Heart right ventricle (tissue), 16 donors: ENCODE measurements around the gene WDR49. TPM values are rescaled to one million over a fixed set of nuclear protein-coding genes. Genes with fewer than 3 reads are reported as not detected.
A peak's percentile ranks its signal among the peaks of the same experiment; 100 is the strongest.

Source experiments
- ATAC-seq, 8 donors: fragments of 200-7000 bp; cut with Tn5 transposase; one replicate each; pipeline ENCODE4 v1.9.1; 2020; ENCODE audit warnings: mild to moderate bottlenecking in 8 of 8, moderate library complexity in 8 of 8, moderate number of reproducible peaks in 1 of 8
- DNase-seq, 2 donors: peaks; one replicate each; pipeline ENCODE4 v3.0.0-alpha.2; 2020
- H3K27ac ChIP-seq, 10 donors: fragments of 200-600 bp; sonication (generic) in 2 of 10; one replicate each; pipeline versions ENCODE4 v1.5.0 to v1.8.0; 2020 to 2022; ENCODE audit warnings: mild to moderate bottlenecking in 3 of 10
- H3K27me3 ChIP-seq, 7 donors: fragments of 200-600 bp; one replicate each; pipeline ENCODE4 v1.8.0; 2021 to 2022; ENCODE audit warnings: mild to moderate bottlenecking in 2 of 7
- H3K36me3 ChIP-seq, 9 donors: fragments of 200-600 bp; sonication (generic) in 1 of 9; one replicate each; pipeline versions ENCODE4 v1.5.0 to v1.8.0; 2020 to 2022; ENCODE audit warnings: mild to moderate bottlenecking in 2 of 9
- H3K4me1 ChIP-seq, 9 donors: fragments of 200-600 bp; sonication (generic) in 1 of 9; one replicate each; pipeline versions ENCODE4 v1.5.0 to v1.8.0; 2020 to 2022; ENCODE audit warnings: mild to moderate bottlenecking in 4 of 9
- H3K4me3 ChIP-seq, 10 donors: fragments of 200-600 bp; sonication (generic) in 2 of 10; one replicate each; pipeline versions ENCODE4 v1.5.0 to v1.8.0; 2020 to 2022; ENCODE audit warnings: mild to moderate bottlenecking in 7 of 10, moderate library complexity in 2 of 10
- H3K9me3 ChIP-seq, 11 donors: fragments of 200-600 bp in 10 of 11; sonication (generic) in 2 of 11; one replicate each; pipeline versions ENCODE4 v1.5.0 to v1.8.0; 2013 to 2022; ENCODE audit warnings: mild to moderate bottlenecking in 2 of 11, control low read depth in 1 of 11, moderate library complexity in 1 of 11
- CTCF ChIP-seq, 9 donors: fragments of 200-600 bp; sonication (generic) in 2 of 9; IDR thresholded peaks; one replicate each; pipeline versions ENCODE4 v1.5.0 to v1.8.0; 2021 to 2022; ENCODE audit warnings: antibody characterized with exemption in 9 of 9, mild to moderate bottlenecking in 5 of 9, moderate library complexity in 1 of 9
- WGBS, 2 donors: extraction: QIAGEN DNeasy Blood & Tissue Kit; methylation state at CpG; one replicate each; pipeline ENCODE4 v1.1.7; 2013; ENCODE audit warnings: inconsistent platforms in 1 of 2; 5-methylcytosine and 5-hydroxymethylcytosine counted together
- intact Hi-C, 10 donors: fragments of 100-400 bp; cut with DNase I; formaldehyde crosslinking; loops; one replicate each; pipeline versions ENCODE4 v1.11.1 to v1.14.2; 2022
- polyA plus RNA-seq, 2 donors: library from polyadenylated mRNA; stranded (reverse); fragments of 200-250 nt; gene quantifications; one replicate each; pipeline ENCODE4 v1.2.3, GENCODE V29; 2013
- total RNA-seq, 10 donors: library from RNA; stranded (reverse); fragmentation: NEBNext Ultra II Directional in 3 of 10; extraction: Animal tissue kit (Norgen Biotek cat#: 25700) in 3 of 10; gene quantifications; one replicate each; pipeline versions ENCODE4 v1.2.1 to v1.2.4, GENCODE V29; 2021 to 2023
- donor health status: Arrhythmogenic right ventricular cardiomyopathy.
- donor health status: ischemic (EF 13 %, LVEDD 7.1; RV severe dilation, severe dysfunction).
- donor health status: healthy with polysubstance abuse.
- donor health status: DM: no; HTN: yes; CAD: no.
- donor health status: DM: no; HTN: no; CAD: no.
- donor health status: ischemic (EF 25% LVEDD 6.9; RV normal size, moderate dysfunction).
- donor health status: ischemic (EF 25% LVEDD 5.7; RV mildly dilated, moderate dysfunction).
- donor health status: healthy.
- donor health status: DM: yes; HTN: yes; CAD: no.
- donor health status: Ischemic cardiomyopathy.
- donor health status: ischemic (EF 35%, LVEDD 5.7; RV mildly dilated, moderate dysfunction).
- donor health status: nonischemic (EF 11% LVEDD 7.7; RV severe dilation, severe dysfunction).
- donor health status: DM: yes; HTN: yes; CAD: no.
- donor health status: PGD.
- donor health status: ischemic (EF 29% LVEDD 5.4; RV normal size, mild dysfunction).
- donor health status: nonischemic (EF 23%, LVEDD 6.1; RV moderate dilation, normal function).

WDR49 gene
- total and polyA plus RNA-seq, 12 donors, result 0.06 to 6.6 (median 2.1) TPM

- peaks cover 0 to 37% (median 12%) of the 10 kb centered on the region in 11 donors for H3K9me3 ChIP-seq
- no peak overlapping the region for H3K27ac ChIP-seq
- intact Hi-C loops, result no loop called here
- DNase-seq, result no peak
- no peak for ATAC-seq
- WGBS, 2 donors, result 83 to 89% methylated on average over 1 of the region's 1 CpG
- TF ChIP-seq CTCF (IDR thresholded peaks at IDR 0.05), result no peak
- H3K36me3 ChIP-seq, result peaks cover 0 to 52% (median 30%) of the 10 kb centered on the region in 9 donors
- no peaks in the 10 kb centered on the region for H3K4me1 ChIP-seq
- no peaks in the 10 kb centered on the region for H3K27me3 ChIP-seq
- no peak overlapping the region for H3K4me3 ChIP-seq
Measured at GRCh38 chr3:167673221-167673620, 19.5 kb upstream of the WDR49 start.

DNA sequence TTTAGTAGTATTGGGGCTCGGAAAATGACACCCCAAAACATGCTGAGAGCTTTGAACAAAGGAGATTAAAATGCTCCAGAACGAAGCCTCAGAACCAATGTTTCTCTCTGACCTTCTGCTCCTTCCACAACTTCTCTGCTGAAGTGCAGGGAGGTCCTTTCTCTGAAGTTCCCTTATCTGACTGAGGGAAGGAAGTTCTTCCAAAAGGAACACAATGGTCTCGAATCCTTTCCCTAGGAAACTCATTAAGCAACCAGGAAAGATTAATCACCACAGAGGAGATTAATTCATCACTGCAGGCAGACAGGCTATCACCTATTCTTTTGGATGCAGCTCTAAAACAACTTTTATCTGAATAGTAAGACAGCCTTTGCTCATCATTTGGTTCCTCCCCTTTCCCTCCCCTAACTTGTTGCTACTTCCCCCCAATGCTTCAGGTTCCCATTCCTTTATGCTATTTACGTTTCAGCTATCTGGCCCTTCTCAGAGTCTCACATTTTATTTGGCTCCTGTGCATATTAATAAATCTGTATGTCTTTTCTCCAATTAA, 18.2 kb upstream of the WDR49 start:
- Histone ChIP-seq H3K4me1 (no peaks in the 10 kb centered on the region), H3K27ac (no peak overlapping the region), H3K4me3 (no peak overlapping the region), H3K36me3 (peaks cover 0 to 46% (median 26%) of the 10 kb centered on the region in 9 donors), H3K9me3 (peaks cover 0 to 37% (median 12%) of the 10 kb centered on the region in 11 donors), H3K27me3 (no peaks in the 10 kb centered on the region)
- DNase-seq (no peak), ATAC-seq (peak in 2 of 8 donors; percentile 24 to 29)
- 65 to 73% methylated on average over 4 of the region's 4 CpGs for WGBS, 2 donors
- intact Hi-C loops, result no loop called here
- TF ChIP-seq CTCF (IDR thresholded peaks at IDR 0.05), result no peak

DNA sequence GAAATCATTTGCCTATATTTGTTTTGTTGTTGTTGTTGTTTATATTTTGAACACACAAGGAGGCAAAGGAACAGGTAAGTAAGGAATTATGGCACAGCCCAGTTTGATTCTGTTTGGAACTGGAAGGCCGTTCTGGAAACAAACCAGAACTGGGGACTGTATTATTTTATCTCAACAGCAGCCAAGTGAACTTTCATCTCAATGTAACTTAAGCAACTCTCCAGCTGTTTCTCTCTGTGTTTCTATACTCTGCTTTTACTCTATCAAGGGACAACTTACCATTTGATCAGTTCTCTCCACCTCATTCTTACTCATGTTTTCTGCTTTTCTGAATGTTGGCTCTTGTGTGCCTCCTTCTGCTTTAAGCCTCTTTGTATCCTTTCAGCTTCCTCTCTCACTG, 16.0 kb upstream of the WDR49 start:
- 57 to 71% methylated on average over 1 of the region's 1 CpG for WGBS, 2 donors
- Histone ChIP-seq H3K36me3 (peaks cover 0 to 24% (median 8%) of the 10 kb centered on the region in 9 donors), H3K4me1 (no peaks in the 10 kb centered on the region), H3K27me3 (no peaks in the 10 kb centered on the region), H3K4me3 (no peak overlapping the region), H3K27ac (no peak overlapping the region), H3K9me3 (peaks cover 0 to 16% (median 0%) of the 10 kb centered on the region in 11 donors)
- TF ChIP-seq CTCF (IDR thresholded peaks at IDR 0.05), result no peak
- intact Hi-C loops, result loop anchor here in 1 of 10 donors (5.0 kb wide), 1 partner anchor 1722 kb away; no protein-coding TSS in a partner anchor
- DNase-seq, result no peak
- ATAC-seq, result no peak

DNA sequence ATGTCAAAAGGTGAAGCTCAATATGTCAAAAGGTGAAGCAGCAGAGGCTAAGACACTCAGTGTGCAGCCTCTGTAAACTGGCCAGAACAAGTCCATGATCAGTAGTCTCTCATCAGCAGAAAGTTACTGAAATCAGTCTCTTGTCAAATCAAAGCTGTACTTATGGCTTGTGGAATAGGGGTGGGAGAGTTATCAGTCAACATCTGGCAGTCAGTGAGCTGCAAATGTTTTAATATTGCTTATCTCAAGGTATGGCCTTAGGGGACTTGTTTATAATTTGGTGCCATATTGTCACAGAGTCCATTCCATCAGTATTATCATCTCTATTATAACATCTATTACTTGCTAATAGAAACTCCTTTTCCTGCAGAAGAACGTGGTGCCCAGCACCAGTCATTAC, 14.9 kb upstream of the WDR49 start:
- no peak for TF ChIP-seq CTCF (IDR thresholded peaks at IDR 0.05)
- intact Hi-C loops, result loop anchor here in 1 of 10 donors (5.0 kb wide), 1 partner anchor 1721 kb away; no protein-coding TSS in a partner anchor
- H3K27ac ChIP-seq, result no peak overlapping the region
- H3K4me1 ChIP-seq, result no peaks in the 10 kb centered on the region
- peaks cover 0 to 16% (median 0%) of the 10 kb centered on the region in 11 donors for H3K9me3 ChIP-seq
- DNase-seq (no peak), ATAC-seq (peak in 1 of 8 donors; percentile 23)
- H3K27me3 ChIP-seq, result no peaks in the 10 kb centered on the region
- 85 to 93% methylated on average over 1 of the region's 1 CpG for WGBS, 2 donors
- no peak overlapping the region for H3K4me3 ChIP-seq
- peaks cover 0 to 13% (median 0%) of the 10 kb centered on the region in 9 donors for H3K36me3 ChIP-seq
